HG03575 (cell line): ENCODE data around the gene TRAM2.

Experiments used
- ATAC-seq: cut with Tn5 transposase; IDR thresholded peaks from one replicate; pipeline ENCODE4 v1.9.1; 2021; ENCODE audit not compliant: unreplicated experiment, insufficient number of reproducible peaks, low FRiP score; ENCODE audit errors: extremely low read depth

Gene TRAM2

GRCh38 chr6:52574709-52575501, 2.0 kb downstream of the TRAM2 start:
- ATAC-seq = peak; percentile 38

- ATAC-seq = no peak
Measured at GRCh38 chr6:52573295-52573694, 3.6 kb downstream of the TRAM2 start.

GRCh38 chr6:52572536-52572935, 4.3 kb downstream of the TRAM2 start:
- no peak for ATAC-seq

GRCh38 chr6:52571099-52571755, 5.6 kb downstream of the TRAM2 start:
- no peak for ATAC-seq

GRCh38 chr6:52570291-52570700, 6.6 kb downstream of the TRAM2 start:
- no peak for ATAC-seq

- no peak for ATAC-seq
Measured at GRCh38 chr6:52568320-52568719, 8.5 kb downstream of the TRAM2 start.

GRCh38 chr6:52566853-52567279, 10.0 kb downstream of the TRAM2 start:
- no peak for ATAC-seq

- no peak for ATAC-seq
Measured at GRCh38 chr6:52566201-52566600, 10.7 kb downstream of the TRAM2 start.

GRCh38 chr6:52564856-52565255, 12.0 kb downstream of the TRAM2 start:
- ATAC-seq = no peak

GRCh38 chr6:52562911-52563310, 13.9 kb downstream of the TRAM2 start:
- ATAC-seq = no peak

GRCh38 chr6:52560462-52560861, 16.4 kb downstream of the TRAM2 start:
- no peak for ATAC-seq

- ATAC-seq = no peak
Measured at GRCh38 chr6:52558266-52559000, 18.4 kb downstream of the TRAM2 start.

- ATAC-seq = no peak
Measured at GRCh38 chr6:52557389-52558265, 19.2 kb downstream of the TRAM2 start.

- no peak for ATAC-seq
Measured at GRCh38 chr6:52555518-52556233, 21.2 kb downstream of the TRAM2 start.

GRCh38 chr6:52554684-52555280, 22.1 kb downstream of the TRAM2 start:
- ATAC-seq = no peak

- no peak for ATAC-seq
Measured at GRCh38 chr6:52553719-52554118, 23.1 kb downstream of the TRAM2 start.

- ATAC-seq = no peak
Measured at GRCh38 chr6:52553158-52553557, 23.7 kb downstream of the TRAM2 start.

- ATAC-seq = peak; percentile 86
Measured at GRCh38 chr6:52552278-52552643, 24.6 kb downstream of the TRAM2 start.
